Measurements from ENCODE around the gene NCR3LG1. TPM values are rescaled to one million over a fixed set of nuclear protein-coding genes. Genes with fewer than 3 reads are reported as not detected.
A peak's percentile ranks its signal among the peaks of the same experiment; 100 is the strongest.

Gene NCR3LG1
- polyA plus RNA-seq, 1 of the 3 experiments (the other 2 are of a cell fraction) = 0.67 TPM

DNA sequence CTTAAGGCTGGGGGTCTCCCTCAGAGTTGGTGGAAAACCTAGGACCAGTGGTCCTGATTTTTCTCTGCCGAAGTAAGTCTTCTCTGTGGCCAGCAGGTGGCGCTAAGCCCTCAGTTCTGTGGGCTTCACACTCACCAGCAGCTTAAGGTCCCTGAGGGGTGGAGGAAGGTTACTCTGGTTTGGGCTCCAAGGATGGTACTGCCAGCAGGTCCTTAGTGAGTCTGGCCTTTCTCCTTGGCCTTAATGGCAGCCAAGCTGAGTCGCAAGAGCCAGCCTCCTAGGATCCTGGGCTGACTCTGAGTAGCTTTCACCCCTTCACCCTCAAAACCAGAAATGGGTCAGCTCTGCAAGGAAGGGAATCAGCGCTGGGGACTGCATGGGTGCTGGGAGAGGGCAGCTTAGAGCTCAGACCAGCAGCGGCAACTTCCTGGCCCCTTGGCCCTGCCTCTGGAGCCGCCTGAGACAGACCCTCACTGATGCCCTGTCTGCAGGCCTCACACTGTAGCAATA is 32.5 kb downstream of the NCR3LG1 start:
- Histone ChIP-seq H3K27ac (ENCODE audit: low read depth in 2 of 2, low read length in 1 of 2) (no peak overlapping the region), H2AFZ (ENCODE audit: low read depth) (no peak overlapping the region), H3K36me3 (replicated peaks in 1 of 2; ENCODE audit: control insufficient read depth in 1 of 2, insufficient read depth in 2 of 2, low read length in 1 of 2) (no peaks in the 10 kb centered on the region), H3K4me1 (ENCODE audit: control insufficient read depth in 1 of 2, insufficient read depth in 2 of 2, low read depth in 1 of 2, low read length in 1 of 2) (peaks cover 0 to 4% of the 10 kb centered on the region in 2 experiments; a peak in 1 of 4 replicates), H3K4me3 (ENCODE audit: low read depth in 2 of 2, low read length in 1 of 2) (no peak overlapping the region), H3K9me2 (no peaks in the 10 kb centered on the region), H3F3A (replicated peaks; ENCODE audit: insufficient read depth) (no peaks in the 10 kb centered on the region), H3K27me3 (ENCODE audit: insufficient read depth) (no peaks in the 10 kb centered on the region), H4K20me1 (ENCODE audit: insufficient read depth) (no peaks in the 10 kb centered on the region), H3K9me3 (no peaks in the 10 kb centered on the region), H3K79me2 (ENCODE audit: insufficient read depth) (no peaks in the 10 kb centered on the region), H3K4me2 (no peak overlapping the region), H3K9ac (no peak overlapping the region)
- 40% methylated on average over 4 of the region's 6 CpGs for WGBS (ENCODE audit: low lambda C conversion rate)
- ChIA-PET CTCF (interaction anchor here (0.5 to 18.5 kb wide), 62 partner anchors 9 to 635 kb away, joined by 3 to 1101 read pairs (median 4); partner anchors contain the start of genes ABCC8 and NUCB2), POLR2A (interaction anchor here (1.1 kb wide), 1 partner anchor 120 kb away, joined by 3 read pairs; no protein-coding TSS in a partner anchor)
- TF ChIP-seq ELF1 (IDR thresholded peaks at IDR 0.05) = no peak
- peak; percentile 93 for TF ChIP-seq SMC3 (IDR thresholded peaks at IDR 0.05; ENCODE audit: low read depth, low read length)
- TF ChIP-seq TCF12 (IDR thresholded peaks at IDR 0.05) = no peak
- TF ChIP-seq, protein P1, sequence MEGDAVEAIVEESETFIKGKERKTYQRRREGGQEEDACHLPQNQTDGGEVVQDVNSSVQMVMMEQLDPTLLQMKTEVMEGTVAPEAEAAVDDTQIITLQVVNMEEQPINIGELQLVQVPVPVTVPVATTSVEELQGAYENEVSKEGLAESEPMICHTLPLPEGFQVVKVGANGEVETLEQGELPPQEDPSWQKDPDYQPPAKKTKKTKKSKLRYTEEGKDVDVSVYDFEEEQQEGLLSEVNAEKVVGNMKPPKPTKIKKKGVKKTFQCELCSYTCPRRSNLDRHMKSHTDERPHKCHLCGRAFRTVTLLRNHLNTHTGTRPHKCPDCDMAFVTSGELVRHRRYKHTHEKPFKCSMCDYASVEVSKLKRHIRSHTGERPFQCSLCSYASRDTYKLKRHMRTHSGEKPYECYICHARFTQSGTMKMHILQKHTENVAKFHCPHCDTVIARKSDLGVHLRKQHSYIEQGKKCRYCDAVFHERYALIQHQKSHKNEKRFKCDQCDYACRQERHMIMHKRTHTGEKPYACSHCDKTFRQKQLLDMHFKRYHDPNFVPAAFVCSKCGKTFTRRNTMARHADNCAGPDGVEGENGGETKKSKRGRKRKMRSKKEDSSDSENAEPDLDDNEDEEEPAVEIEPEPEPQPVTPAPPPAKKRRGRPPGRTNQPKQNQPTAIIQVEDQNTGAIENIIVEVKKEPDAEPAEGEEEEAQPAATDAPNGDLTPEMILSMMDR (IDR thresholded peaks at IDR 0.05) = peak; percentile 90
- no peak for TF ChIP-seq MXI1 (IDR thresholded peaks at IDR 0.05; ENCODE audit: low read depth, low read length)
- TF ChIP-seq RAD21 (IDR thresholded peaks at IDR 0.05; ENCODE audit: low read length) = peak; percentile 91
- TF ChIP-seq POLR2AphosphoS5 (IDR thresholded peaks at IDR 0.05; ENCODE audit: low read depth, low read length) = no peak
- TF ChIP-seq, protein P2, sequence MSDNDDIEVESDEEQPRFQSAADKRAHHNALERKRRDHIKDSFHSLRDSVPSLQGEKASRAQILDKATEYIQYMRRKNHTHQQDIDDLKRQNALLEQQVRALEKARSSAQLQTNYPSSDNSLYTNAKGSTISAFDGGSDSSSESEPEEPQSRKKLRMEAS (IDR thresholded peaks at IDR 0.05; ENCODE audit: low read depth) = no peak
- DNase-seq = peak; percentile 73

DNA sequence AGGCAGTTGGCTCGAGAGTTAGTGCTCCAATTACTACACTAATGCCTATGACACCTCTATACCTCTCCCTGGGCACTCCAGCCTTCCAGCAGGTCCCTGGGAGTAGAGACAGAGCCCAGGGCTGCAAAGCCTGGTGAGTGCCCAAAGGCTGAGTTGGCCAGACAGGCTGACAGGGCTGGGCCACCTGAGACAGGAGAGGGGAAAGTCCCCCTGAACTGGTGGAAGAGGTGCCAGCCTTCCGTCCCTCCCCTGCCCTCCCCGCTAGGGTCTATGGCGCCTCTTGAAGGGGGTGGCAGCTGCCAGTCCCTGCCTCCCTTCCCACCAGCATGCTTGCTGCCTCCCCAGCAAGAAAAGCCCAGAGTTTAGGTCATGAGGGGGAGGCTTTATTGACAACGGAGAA is 33.9 kb downstream of the NCR3LG1 start:
- CTCF ChIA-PET = interaction anchor here (0.8 to 18.5 kb wide), 8 partner anchors 19 to 595 kb away, joined by 3 to 1101 read pairs (median 8); no protein-coding TSS in a partner anchor
- DNase-seq = no peak
- Histone ChIP-seq H3K4me1 (ENCODE audit: control insufficient read depth in 1 of 2, insufficient read depth in 2 of 2, low read depth in 1 of 2, low read length in 1 of 2) (peaks cover 4% of the 10 kb centered on the region in 2 experiments; a peak in 1 of 4 replicates), H3K36me3 (replicated peaks in 1 of 2; ENCODE audit: control insufficient read depth in 1 of 2, insufficient read depth in 2 of 2, low read length in 1 of 2) (no peaks in the 10 kb centered on the region), H3K79me2 (ENCODE audit: insufficient read depth) (no peaks in the 10 kb centered on the region), H2AFZ (ENCODE audit: low read depth) (no peak overlapping the region), H3F3A (replicated peaks; ENCODE audit: insufficient read depth) (no peaks in the 10 kb centered on the region), H3K9me2 (no peaks in the 10 kb centered on the region), H3K4me2 (no peak overlapping the region), H3K4me3 (ENCODE audit: low read depth in 2 of 2, low read length in 1 of 2) (no peak overlapping the region), H3K27me3 (ENCODE audit: insufficient read depth) (peaks cover 8% of the 10 kb centered on the region; the same call in 1 of the 2 replicates), H3K27ac (ENCODE audit: low read depth in 2 of 2, low read length in 1 of 2) (no peak overlapping the region), H4K20me1 (ENCODE audit: insufficient read depth) (no peaks in the 10 kb centered on the region), H3K9me3 (no peaks in the 10 kb centered on the region), H3K9ac (no peak overlapping the region)
- POLR2A ChIA-PET = no interaction called here
- TF ChIP-seq USF1 (IDR thresholded peaks at IDR 0.05; ENCODE audit: borderline replicate concordance, low read depth) (no peak), POLR2AphosphoS5 (IDR thresholded peaks at IDR 0.05; ENCODE audit: low read depth, low read length) (no peak), RFX5 (IDR thresholded peaks at IDR 0.05; ENCODE audit: low read length) (no peak), ELF1 (IDR thresholded peaks at IDR 0.05) (no peak), RAD21 (IDR thresholded peaks at IDR 0.05; ENCODE audit: low read length) (no peak), GATA2 (CRISPR knock-in tag; IDR thresholded peaks at IDR 0.05) (no peak), MEF2A (IDR thresholded peaks at IDR 0.05; ENCODE audit: borderline replicate concordance, low read depth) (no peak), JUND (IDR thresholded peaks at IDR 0.05) (no peak), SMC3 (IDR thresholded peaks at IDR 0.05; ENCODE audit: low read depth, low read length) (no peak)
- TF ChIP-seq, protein P3, sequence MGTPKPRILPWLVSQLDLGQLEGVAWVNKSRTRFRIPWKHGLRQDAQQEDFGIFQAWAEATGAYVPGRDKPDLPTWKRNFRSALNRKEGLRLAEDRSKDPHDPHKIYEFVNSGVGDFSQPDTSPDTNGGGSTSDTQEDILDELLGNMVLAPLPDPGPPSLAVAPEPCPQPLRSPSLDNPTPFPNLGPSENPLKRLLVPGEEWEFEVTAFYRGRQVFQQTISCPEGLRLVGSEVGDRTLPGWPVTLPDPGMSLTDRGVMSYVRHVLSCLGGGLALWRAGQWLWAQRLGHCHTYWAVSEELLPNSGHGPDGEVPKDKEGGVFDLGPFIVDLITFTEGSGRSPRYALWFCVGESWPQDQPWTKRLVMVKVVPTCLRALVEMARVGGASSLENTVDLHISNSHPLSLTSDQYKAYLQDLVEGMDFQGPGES (IDR thresholded peaks at IDR 0.05; ENCODE audit: low read depth, low read length) = no peak
- TF ChIP-seq, protein P4, sequence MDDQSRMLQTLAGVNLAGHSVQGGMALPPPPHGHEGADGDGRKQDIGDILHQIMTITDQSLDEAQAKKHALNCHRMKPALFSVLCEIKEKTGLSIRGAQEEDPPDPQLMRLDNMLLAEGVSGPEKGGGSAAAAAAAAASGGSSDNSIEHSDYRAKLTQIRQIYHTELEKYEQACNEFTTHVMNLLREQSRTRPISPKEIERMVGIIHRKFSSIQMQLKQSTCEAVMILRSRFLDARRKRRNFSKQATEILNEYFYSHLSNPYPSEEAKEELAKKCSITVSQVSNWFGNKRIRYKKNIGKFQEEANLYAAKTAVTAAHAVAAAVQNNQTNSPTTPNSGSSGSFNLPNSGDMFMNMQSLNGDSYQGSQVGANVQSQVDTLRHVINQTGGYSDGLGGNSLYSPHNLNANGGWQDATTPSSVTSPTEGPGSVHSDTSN (IDR thresholded peaks at IDR 0.05) = no peak
- WGBS (ENCODE audit: low lambda C conversion rate) = 11% methylated on average over 1 of the region's 5 CpGs
